ENCODE measurements around the gene RUNDC3A.
"Not testable (repeated sequence)": the region's sequence is repeated elsewhere in the genome, so short reads cannot be mapped to it uniquely, and the experiment has no call there.

The RUNDC3A gene

GRCh38 chr17:44355642-44356099 lies 47.3 kb downstream of the RUNDC3A start:
- FAIRE-seq (no peak), DNase-seq (ENCODE audit: insufficient read length, low spot score) (no peak)

GRCh38 chr17:44356241-44356640 lies 47.8 kb downstream of the RUNDC3A start:
- no peak for DNase-seq (ENCODE audit: insufficient read length, low spot score)
- no peak for FAIRE-seq

- FAIRE-seq = no peak
- no peak for DNase-seq (ENCODE audit: insufficient read length, low spot score)
These were observed 49.7 kb downstream of the RUNDC3A start for GRCh38 chr17:44358066-44358465.

- DNase-seq (ENCODE audit: insufficient read length, low spot score) (no peak), FAIRE-seq (no peak)
These were observed 50.6 kb downstream of the RUNDC3A start for GRCh38 chr17:44359006-44359405.

GRCh38 chr17:44359458-44360143 lies 51.2 kb downstream of the RUNDC3A start:
- no peak for DNase-seq (ENCODE audit: insufficient read length, low spot score)
- FAIRE-seq = no peak

- FAIRE-seq (no peak), DNase-seq (ENCODE audit: insufficient read length, low spot score) (no peak)
These were observed 51.7 kb downstream of the RUNDC3A start for GRCh38 chr17:44360144-44360533.

GRCh38 chr17:44360826-44361225 lies 52.4 kb downstream of the RUNDC3A start:
- no peak for DNase-seq (ENCODE audit: insufficient read length, low spot score)
- FAIRE-seq = no peak

- no peak for FAIRE-seq
- DNase-seq (ENCODE audit: insufficient read length, low spot score) = no peak
These were observed 53.2 kb downstream of the RUNDC3A start for GRCh38 chr17:44361292-44362260.

GRCh38 chr17:44362459-44362948 lies 54.1 kb downstream of the RUNDC3A start:
- no peak for DNase-seq (ENCODE audit: insufficient read length, low spot score)
- FAIRE-seq = no peak

GRCh38 chr17:44362949-44363612 lies 54.7 kb downstream of the RUNDC3A start:
- DNase-seq (ENCODE audit: insufficient read length, low spot score) (no peak), FAIRE-seq (no peak)

GRCh38 chr17:44363613-44364159 lies 55.3 kb downstream of the RUNDC3A start, which contains the start of gene FAM171A2:
Gene FAM171A2 (minus strand): TSS chr17:44363853. CDS start chr17:44363714, 139 bp downstream.
- DNase-seq (ENCODE audit: insufficient read length, low spot score) (peak; percentile 92), FAIRE-seq (peak; percentile 53)

GRCh38 chr17:44365051-44365450 lies 56.6 kb downstream of the RUNDC3A start:
- FAIRE-seq; DNase-seq (ENCODE audit: insufficient read length, low spot score): not testable (repeated sequence)

- DNase-seq (ENCODE audit: insufficient read length, low spot score) = no peak
- FAIRE-seq = no peak
These were observed 59.0 kb downstream of the RUNDC3A start for GRCh38 chr17:44367231-44367979.

All from GM19239 (cell line).